ENCODE measurements around the gene PPIL6.

The PPIL6 gene

GRCh38 chr6:109359248-109359647 lies 81.2 kb downstream of the PPIL6 start:
- no peak for DNase-seq (ENCODE audit: extremely low spot score)
- ChIA-PET CTCF (interaction anchor here (0.6 to 5.3 kb wide), 5 partner anchors 14 to 454 kb away, joined by 3 to 24 read pairs (median 4); partner anchors contain the start of gene CD164), POLR2A (no interaction called here)
- TF ChIP-seq CTCF (IDR thresholded peaks at IDR 0.05; ENCODE audit: control extremely low read depth, extremely low read depth, low read depth, missing control alignments), result no peak

- ChIA-PET POLR2A (no interaction called here), CTCF (no interaction called here)
- DNase-seq (ENCODE audit: extremely low spot score), result no peak
- no peak for TF ChIP-seq CTCF (IDR thresholded peaks at IDR 0.05; ENCODE audit: control extremely low read depth, extremely low read depth, low read depth, missing control alignments)
Measured at GRCh38 chr6:109358204-109358603, 82.2 kb downstream of the PPIL6 start.

- ChIA-PET POLR2A (no interaction called here), CTCF (no interaction called here)
- DNase-seq (ENCODE audit: extremely low spot score), result no peak
- TF ChIP-seq CTCF (IDR thresholded peaks at IDR 0.05; ENCODE audit: control extremely low read depth, extremely low read depth, low read depth, missing control alignments), result no peak
Measured at GRCh38 chr6:109356237-109356636, 84.2 kb downstream of the PPIL6 start.

- ChIA-PET POLR2A (no interaction called here), CTCF (interaction anchor here (1.4 kb wide), 2 partner anchors 11 kb away, joined by 4 to 5 read pairs; no protein-coding TSS in a partner anchor)
- no peak for TF ChIP-seq CTCF (IDR thresholded peaks at IDR 0.05; ENCODE audit: control extremely low read depth, extremely low read depth, low read depth, missing control alignments)
- DNase-seq (ENCODE audit: extremely low spot score), result no peak
Measured at GRCh38 chr6:109351231-109352130, 88.9 kb downstream of the PPIL6 start.

- no peak for TF ChIP-seq CTCF (IDR thresholded peaks at IDR 0.05; ENCODE audit: control extremely low read depth, extremely low read depth, low read depth, missing control alignments)
- ChIA-PET POLR2A (no interaction called here), CTCF (interaction anchor here (0.7 to 1.2 kb wide), 2 partner anchors 21 to 34 kb away, joined by 3 read pairs; no protein-coding TSS in a partner anchor)
- no peak for DNase-seq (ENCODE audit: extremely low spot score)
Measured at GRCh38 chr6:109349419-109349987, 90.9 kb downstream of the PPIL6 start.

GRCh38 chr6:109348226-109348625 lies 92.2 kb downstream of the PPIL6 start:
- no peak for TF ChIP-seq CTCF (IDR thresholded peaks at IDR 0.05; ENCODE audit: control extremely low read depth, extremely low read depth, low read depth, missing control alignments)
- POLR2A ChIA-PET, result no interaction called here

More at GRCh38 chr6:109348226-109348625, 92.2 kb downstream of the PPIL6 start:
- DNase-seq (ENCODE audit: extremely low spot score), result no peak
- CTCF ChIA-PET, result no interaction called here

All from GM10248 (cell line).